GM18858 (cell line): ENCODE results near the gene DEFB113.

Experiments
- ATAC-seq: cut with Tn5 transposase; IDR thresholded peaks from one replicate; pipeline ENCODE4 v1.9.1; 2021; ENCODE audit not compliant: unreplicated experiment

The DEFB113 gene

GRCh38 chr6:49937017-49937416 lies 32.4 kb downstream of the DEFB113 start:
- ATAC-seq, result no peak

GRCh38 chr6:49935387-49935786 lies 34.0 kb downstream of the DEFB113 start:
- ATAC-seq, result no peak

GRCh38 chr6:49934770-49935169 lies 34.7 kb downstream of the DEFB113 start:
- no peak for ATAC-seq

- ATAC-seq, result no peak
Observed at GRCh38 chr6:49933526-49933925, 35.9 kb downstream of the DEFB113 start.

GRCh38 chr6:49929340-49929739 lies 40.1 kb downstream of the DEFB113 start:
- ATAC-seq, result no peak

GRCh38 chr6:49923826-49924225 lies 45.6 kb downstream of the DEFB113 start:
- no peak for ATAC-seq

GRCh38 chr6:49919935-49920644 lies 49.3 kb downstream of the DEFB113 start:
- no peak for ATAC-seq

GRCh38 chr6:49919261-49919660 lies 50.2 kb downstream of the DEFB113 start:
- no peak for ATAC-seq

GRCh38 chr6:49918787-49919186 lies 50.6 kb downstream of the DEFB113 start:
- no peak for ATAC-seq
